ENCODE data around the gene LMBR1.
"Not testable (repeated sequence)": the region's sequence is repeated elsewhere in the genome, so short reads cannot be mapped to it uniquely, and the experiment has no call there.

The LMBR1 gene

DNA sequence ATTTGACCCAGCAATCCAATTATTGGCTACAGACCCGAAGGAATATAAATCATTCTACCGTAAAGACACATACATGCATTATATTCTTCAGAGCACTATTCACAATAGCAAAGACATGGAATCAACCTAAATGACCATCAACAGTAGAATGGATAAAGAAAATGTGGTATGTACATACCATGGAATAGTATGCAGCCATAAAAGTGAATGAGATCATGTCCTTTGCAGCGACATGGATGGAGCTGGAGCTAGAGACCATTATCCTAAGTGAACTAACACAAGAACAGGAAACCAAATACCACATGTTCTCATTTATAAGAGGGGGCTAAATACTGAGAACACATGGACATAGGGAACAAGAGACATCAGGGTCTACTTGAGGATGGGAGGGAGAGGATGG, 44.0 kb downstream of the LMBR1 start:
- no peak for DNase-seq (ENCODE audit: low read depth in 2 of 2)

DNA sequence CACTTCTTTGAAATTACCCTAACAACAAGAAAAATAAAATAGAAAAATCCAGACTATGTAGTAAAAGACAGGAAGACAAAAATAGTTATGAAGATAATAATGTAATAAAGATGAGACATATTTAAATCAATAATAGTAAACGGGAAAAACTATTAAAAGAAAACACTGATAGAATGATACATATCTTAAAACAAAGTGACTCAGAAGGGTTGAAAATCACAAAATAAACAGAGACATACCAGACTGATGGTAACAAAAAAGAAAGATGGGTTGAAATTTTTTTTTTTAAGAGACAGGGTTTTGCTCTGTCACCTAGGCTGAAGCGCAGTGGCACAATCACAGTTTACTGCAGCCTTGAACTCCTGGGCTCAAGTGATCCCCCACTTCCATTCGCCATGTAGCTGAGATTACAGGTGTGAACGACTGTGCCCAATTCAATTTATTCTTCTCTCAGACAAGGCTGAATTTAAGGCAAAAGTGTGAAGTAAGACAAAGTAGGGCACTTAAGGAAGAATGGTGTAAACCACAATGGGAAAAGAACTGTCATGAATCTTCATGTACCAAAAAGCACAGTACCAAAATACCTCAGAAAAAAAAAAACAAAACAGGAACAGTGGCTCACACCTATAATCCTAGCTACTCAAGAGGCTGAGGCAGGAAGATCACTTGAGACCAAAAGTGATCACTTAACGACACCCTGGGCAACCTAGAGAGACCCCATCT, 47.4 kb downstream of the LMBR1 start:
- no peak for DNase-seq (ENCODE audit: low read depth in 2 of 2)

- DNase-seq (ENCODE audit: low read depth in 2 of 2): not testable (repeated sequence)
These were observed 49.4 kb downstream of the LMBR1 start for GRCh38 chr7:156843582-156843981.

GRCh38 chr7:156843157-156843556, 49.8 kb downstream of the LMBR1 start:
- DNase-seq (ENCODE audit: low read depth in 2 of 2): no peak

GRCh38 chr7:156842740-156843140, 50.2 kb downstream of the LMBR1 start:
- DNase-seq (ENCODE audit: low read depth in 2 of 2): no peak

DNA sequence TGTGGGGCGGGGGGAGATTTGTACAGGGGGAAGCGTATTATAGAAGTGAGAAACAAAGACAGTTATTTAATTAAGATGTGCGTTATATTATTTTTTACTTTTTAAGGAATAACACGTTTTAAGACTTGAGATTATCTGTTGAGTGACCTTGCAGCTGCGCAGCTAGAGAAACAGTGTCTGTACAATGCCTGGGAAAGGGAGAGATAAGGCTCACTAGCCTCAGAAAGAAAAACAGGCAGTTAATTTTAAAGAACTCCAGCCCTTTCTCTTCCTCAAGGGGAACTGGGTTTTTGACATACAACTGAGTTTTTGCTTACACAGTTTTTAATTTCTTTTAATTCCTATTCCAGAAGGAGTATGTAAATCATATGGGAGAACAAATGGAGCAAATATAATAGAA, 50.7 kb downstream of the LMBR1 start:
- DNase-seq (ENCODE audit: low read depth in 2 of 2): no peak

GRCh38 chr7:156841497-156841896, 51.5 kb downstream of the LMBR1 start:
- DNase-seq (ENCODE audit: low read depth in 2 of 2): no peak

DNA sequence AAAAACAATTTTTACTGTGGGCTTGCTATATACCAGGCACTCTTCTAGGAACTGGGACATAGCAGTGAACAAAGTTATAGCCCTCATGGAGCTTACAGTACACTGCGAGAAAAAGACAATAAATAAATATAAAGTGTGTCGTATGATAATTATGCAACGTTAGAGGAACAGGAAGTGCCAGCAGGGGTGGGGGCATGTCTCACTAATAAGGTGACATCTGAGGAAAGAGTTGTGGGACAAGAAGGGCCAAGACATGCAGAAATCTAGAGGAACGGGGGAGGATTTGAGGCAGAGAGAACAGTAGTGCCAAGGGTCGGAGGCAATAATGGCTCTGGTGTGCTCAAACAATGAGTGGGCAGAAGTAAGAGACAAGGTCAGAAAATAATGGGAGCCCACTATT, 52.8 kb downstream of the LMBR1 start:
- DNase-seq (ENCODE audit: low read depth in 2 of 2): no peak

GRCh38 chr7:156836443-156836842, 56.5 kb downstream of the LMBR1 start:
- no peak for DNase-seq (ENCODE audit: low read depth in 2 of 2)

GRCh38 chr7:156834462-156834861, 58.5 kb downstream of the LMBR1 start:
- DNase-seq (ENCODE audit: low read depth in 2 of 2): no peak

DNA sequence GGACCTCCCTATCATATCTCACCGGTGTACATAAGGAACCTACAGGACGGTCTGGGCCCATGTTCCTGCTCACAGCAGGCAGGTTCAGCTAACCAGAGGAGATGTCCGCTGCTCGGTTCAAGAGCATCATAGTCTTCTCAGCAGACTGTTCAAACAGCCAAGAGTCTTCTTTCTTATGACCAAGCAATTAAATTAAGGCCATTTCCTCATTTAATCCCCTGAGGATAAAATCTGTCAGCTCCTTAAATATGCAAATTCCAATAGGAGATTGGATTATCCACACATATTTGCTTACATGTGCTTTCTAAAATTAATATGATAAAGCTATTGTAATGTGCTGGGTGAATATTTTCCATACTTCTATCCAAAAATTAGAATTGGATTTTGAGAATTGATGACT, 59.7 kb downstream of the LMBR1 start:
- no peak for DNase-seq (ENCODE audit: low read depth in 2 of 2)

- DNase-seq (ENCODE audit: low read depth in 2 of 2): no peak
These were observed 60.6 kb downstream of the LMBR1 start for GRCh38 chr7:156832195-156832877.

GRCh38 chr7:156829669-156830336, 63.2 kb downstream of the LMBR1 start:
- no peak for DNase-seq (ENCODE audit: low read depth in 2 of 2)

DNA sequence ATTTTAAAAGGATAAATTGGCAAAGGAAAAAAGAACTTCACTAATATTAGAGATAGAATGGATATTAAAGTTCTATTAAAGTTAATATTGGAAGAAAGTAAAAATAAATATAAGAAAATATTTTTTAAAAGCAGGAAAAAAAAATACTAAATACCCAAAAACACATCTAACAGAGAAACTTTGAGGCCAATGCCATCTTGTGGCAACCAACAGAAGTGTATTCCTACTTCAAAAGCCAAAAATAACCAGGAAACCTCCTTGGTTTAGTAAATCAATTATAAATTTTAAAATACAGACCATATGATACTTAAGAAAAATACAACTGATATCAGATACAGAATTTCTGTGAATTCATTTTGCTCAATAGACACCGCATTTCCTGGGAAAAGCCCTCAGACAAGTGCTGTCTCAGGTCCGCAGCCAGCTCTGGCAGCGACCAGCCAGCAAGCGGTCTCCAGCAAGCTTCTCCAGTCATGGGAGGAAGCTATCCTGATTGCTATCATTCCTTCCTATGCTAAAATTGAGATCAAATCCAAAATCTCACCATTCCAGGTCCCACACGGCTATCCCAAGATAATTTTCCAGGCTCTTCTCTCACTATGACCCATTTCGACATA, 65.3 kb downstream of the LMBR1 start:
- no peak for DNase-seq (ENCODE audit: low read depth in 2 of 2)

DNA sequence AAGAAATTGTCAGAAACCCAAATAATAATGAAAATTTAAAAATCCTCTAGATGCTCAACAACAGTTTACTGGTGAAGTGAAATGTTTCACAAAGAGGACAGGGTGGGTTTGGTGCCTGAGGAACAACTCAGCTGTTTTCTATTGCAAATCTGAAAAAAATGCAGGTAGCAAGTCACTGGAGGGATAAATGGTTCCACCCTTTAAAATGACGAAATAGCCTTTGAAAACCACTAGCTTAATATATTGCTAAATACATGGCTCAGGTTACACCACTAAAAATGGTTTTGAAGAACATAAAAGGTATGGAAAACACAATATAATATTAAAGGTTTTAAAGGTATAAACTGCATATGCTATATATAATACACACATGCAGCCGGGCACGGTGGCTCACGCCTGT, 69.5 kb downstream of the LMBR1 start:
- DNase-seq (ENCODE audit: low read depth in 2 of 2): no peak

DNA sequence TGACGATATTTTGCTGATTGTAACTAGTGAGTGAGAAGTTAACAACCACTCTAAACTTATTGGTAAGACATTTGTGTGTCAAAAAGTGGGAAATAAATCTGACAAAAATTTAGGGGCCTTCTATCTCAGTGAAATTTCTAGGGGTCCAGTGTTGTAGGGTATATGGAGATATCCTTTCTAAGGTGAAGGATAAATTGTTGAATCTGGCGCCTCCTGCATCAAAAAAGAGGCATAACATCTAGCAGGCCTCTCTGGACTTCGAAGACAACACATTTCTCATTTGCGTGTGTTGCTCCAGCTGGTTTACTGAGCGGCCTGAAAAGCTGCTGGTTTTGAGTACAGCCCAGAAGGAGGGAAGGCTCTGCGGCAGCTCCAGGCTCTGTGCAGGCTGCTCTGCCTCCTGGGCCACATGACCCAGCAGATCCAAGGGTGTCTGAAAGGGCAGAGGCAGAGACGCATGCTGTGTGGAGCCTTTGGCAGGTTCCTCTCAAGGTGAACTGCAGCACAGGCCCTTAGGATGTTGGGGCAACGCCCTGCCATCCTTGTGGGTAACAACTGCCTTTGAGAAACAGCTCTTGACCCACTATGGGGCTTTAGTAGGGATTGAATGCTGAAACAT, 72.4 kb downstream of the LMBR1 start:
- no peak for DNase-seq (ENCODE audit: low read depth in 2 of 2)

DNA sequence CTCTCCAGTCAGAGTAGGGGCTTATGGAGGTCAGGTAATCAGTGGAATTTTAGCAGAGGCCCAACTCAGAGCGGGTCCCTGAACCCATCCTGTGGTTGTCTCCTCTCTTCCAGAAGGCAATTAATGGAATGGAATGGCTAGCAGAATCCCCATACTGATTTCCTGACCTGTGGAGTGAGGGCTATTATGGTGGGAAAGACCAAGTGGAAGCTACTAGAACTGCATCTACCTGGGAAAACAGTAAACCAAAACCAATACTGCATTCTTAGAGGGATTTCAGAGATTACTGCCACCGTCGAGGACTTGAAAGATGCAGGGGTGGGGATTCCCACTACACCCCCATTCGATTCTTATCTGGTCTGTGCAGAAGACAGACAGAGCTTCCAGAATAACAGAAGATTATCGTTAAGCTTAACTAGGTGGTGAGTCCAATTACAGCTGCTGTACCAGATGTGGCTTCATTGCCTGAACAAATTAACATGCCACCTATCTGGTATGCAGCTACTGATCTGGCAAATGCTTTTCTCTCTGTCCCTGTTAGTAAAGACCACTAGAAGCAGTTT, 73.2 kb downstream of the LMBR1 start:
- DNase-seq (ENCODE audit: low read depth in 2 of 2): no peak

DNA sequence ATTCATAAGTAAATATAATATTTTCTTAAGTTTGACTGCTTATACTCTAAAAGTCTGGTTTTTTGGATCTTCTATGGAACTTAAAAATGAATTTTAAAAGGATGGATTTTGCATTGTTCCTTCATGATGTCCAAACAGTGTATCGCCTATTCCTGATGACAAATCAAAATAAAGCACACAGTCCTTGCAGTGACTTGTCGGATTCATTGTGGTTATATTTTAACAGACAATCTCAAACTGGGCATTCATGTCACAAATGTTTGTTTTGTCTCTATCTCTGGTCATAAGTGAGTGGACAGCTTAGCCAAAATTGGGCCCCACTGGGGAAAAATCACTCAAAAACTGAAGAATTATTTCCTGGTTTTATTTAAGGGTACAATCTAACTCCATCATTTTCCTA, 74.8 kb downstream of the LMBR1 start:
- no peak for DNase-seq (ENCODE audit: low read depth in 2 of 2)

DNA sequence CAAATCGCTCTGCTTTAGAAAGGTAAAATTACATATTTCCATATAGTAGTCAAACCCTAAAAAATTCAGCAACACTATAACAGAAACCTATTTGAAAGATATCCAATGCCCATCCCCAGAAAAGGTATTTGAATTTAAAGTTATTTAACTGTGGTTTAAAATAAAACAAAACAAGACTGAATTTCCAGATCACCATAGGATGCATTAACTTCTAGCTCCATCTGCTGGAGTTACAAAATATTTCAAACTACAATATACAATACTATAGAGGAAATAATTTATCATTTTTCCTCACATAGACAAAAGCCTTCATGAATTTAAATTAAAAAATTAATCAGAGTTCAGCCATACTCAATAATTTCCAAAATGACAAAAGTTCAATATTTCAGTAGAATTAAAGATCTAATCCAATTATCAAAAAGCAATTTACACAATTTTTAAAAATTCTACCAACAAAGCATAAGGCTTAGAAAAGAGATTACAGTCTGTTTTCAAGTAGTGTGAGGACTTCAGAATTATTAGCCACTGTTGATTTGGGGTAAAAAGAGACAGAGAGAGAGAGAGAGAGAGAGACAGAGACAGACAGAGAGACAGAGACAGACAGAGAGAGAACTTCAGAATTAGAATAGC, 75.9 kb downstream of the LMBR1 start:
- DNase-seq (ENCODE audit: low read depth in 2 of 2): no peak

- no peak for DNase-seq (ENCODE audit: low read depth in 2 of 2)
These were observed 81.3 kb downstream of the LMBR1 start for GRCh38 chr7:156811706-156812105.

GRCh38 chr7:156803656-156804055, 89.3 kb downstream of the LMBR1 start:
- DNase-seq (ENCODE audit: low read depth in 2 of 2): not testable (repeated sequence)
